GM19099 (cell line): Measurements from ENCODE around the gene DEDD2.
A peak's percentile ranks its signal among the peaks of the same experiment; 100 is the strongest.

Source experiments
- POLR2A ChIP-seq: IDR thresholded peaks from 3 replicates; pipeline ENCODE4 v1.6.1; 2011; ENCODE audit warnings: low read depth; ENCODE audit not compliant: insufficient read length; ENCODE audit errors: extremely low read depth

DEDD2 gene, protein sequence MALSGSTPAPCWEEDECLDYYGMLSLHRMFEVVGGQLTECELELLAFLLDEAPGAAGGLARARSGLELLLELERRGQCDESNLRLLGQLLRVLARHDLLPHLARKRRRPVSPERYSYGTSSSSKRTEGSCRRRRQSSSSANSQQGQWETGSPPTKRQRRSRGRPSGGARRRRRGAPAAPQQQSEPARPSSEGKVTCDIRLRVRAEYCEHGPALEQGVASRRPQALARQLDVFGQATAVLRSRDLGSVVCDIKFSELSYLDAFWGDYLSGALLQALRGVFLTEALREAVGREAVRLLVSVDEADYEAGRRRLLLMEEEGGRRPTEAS

GRCh38 chr19:42217520-42218437 lies at the start of gene DEDD2:
Gene DEDD2 (minus strand): TSS chr19:42217677. CDS start chr19:42217007, 670 bp downstream.
- peak; percentile 74 for TF ChIP-seq POLR2A

DNA sequence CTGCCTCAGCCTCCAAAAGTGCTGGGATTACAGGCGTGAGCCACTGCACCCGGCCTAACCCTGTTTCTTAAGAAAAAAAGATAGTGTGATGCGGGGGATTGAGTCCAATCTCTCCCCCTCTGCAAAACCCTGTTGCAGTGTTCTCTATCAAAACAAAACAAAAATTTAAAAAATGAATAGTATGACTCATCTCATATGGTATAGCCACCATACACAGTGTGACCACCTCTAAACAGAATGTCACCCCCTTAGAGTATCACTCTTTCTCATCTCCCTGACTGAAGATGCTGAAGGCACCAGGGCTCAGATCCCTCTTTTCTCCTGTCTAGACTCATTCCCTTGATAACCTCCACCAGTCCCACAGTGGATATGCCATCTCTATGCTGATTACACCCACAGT lies 44.3 kb upstream of the DEDD2 start:
- TF ChIP-seq POLR2A = no peak

GRCh38 chr19:42255766-42256745 lies 38.6 kb upstream of the DEDD2 start:
- no peak for TF ChIP-seq POLR2A

- TF ChIP-seq POLR2A = peak; percentile 77
Observed at GRCh38 chr19:42254850-42255765, 37.6 kb upstream of the DEDD2 start, which contains the start of gene ERF. Gene ERF (minus strand): TSS chr19:42255128. CDS start chr19:42254999, 129 bp downstream.

- no peak for TF ChIP-seq POLR2A
Observed at GRCh38 chr19:42254089-42254849, 36.8 kb upstream of the DEDD2 start.

- peak; percentile 46 for TF ChIP-seq POLR2A
Observed at GRCh38 chr19:42253245-42254088, 36.0 kb upstream of the DEDD2 start.

GRCh38 chr19:42252365-42253244 lies 35.1 kb upstream of the DEDD2 start:
- TF ChIP-seq POLR2A = no peak

DNA sequence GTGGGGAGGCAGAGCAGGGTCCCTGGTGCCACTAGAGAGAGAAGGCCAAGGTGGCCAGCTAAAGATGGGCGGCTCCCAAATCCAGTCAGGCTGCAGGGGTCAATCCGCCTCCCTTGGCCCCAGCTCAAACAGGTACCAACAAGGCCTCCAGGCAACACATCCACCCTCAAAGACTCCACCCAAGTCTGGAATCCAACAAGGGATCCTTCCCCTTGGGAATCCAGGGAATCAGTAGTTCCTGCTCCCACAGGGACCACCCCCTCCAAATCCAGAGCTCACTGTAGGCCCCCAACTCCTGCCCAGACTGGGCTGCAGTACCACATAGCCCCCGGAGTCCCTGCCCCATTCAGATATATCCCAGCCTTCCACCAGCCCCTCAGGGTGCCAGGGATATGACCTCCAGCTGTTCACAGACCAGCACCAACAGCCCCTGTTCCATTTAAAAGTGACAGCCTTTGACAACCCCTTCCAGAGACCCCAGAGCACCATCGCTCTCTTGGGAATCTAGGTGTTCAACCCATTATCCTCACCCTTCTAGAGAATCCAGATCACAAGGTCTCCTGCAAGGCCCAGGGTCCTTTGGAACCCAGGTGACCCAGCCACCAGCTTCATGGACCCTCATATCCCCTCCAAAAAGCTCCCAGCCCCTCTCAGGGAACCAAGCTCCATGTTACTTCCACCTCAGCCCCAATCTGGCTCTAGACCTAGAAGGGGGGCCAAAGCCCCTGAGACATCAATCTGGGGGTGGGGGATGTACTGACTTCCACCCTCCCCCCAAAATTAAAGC lies 34.3 kb upstream of the DEDD2 start:
- TF ChIP-seq POLR2A = no peak

DNA sequence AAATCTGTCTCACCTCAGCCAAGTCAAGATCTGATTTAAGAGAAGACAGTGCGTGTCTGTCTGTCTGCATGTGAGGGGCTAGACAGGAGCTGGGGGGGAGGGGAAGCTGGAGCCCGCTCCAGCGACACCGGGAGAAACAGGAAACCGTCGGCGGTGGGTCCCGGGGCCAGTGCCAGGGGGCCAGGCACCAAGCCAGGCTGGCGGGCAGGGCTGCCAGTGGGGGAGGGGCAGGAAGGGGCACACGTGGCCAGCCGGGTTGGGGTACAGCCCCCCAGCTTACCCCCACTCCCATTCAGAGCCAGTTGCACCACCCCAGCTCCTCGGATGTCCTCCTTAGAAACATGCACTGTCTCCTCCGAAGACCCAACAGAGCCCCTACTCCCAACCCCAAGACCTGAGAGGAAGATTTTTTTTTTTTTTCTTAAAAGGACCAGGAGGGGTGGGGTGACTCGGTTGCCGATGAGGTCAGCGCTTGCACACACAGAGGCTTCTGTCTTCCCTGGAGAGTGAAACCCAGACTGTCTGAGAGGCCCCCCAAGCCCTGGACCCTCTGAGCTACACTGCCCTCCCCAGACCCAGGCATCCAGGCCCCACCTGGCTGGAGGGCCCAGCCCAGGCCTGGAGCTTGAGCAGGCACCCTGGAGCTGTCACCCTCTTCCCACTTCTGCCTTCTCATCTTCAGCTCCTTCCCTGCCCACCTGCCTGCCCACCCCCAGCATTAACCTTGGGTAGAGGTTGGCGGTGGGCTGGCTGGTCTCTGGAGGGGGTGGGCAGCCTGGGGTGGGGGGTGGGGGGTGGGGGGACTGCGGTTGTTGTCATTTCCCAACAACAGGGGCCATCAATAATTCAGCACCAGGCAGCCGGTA lies 33.4 kb upstream of the DEDD2 start:
- no peak for TF ChIP-seq POLR2A
